ENCODE measurements around the gene NEURL2.
"Not testable (repeated sequence)": the region's sequence is repeated elsewhere in the genome, so short reads cannot be mapped to it uniquely, and the experiment has no call there.

The NEURL2 gene

DNA sequence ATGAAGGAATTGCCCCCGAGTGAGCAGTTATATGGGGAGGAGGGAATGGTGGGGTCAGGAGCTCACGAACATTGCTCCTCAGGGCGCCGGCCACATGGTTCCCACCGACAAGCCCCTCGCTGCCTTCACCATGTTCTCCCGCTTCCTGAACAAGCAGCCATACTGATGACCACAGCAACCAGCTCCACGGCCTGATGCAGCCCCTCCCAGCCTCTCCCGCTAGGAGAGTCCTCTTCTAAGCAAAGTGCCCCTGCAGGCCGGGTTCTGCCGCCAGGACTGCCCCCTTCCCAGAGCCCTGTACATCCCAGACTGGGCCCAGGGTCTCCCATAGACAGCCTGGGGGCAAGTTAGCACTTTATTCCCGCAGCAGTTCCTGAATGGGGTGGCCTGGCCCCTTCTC is 7.3 kb upstream of the NEURL2 start:
- DNase-seq (ENCODE audit: low read depth): no peak

DNA sequence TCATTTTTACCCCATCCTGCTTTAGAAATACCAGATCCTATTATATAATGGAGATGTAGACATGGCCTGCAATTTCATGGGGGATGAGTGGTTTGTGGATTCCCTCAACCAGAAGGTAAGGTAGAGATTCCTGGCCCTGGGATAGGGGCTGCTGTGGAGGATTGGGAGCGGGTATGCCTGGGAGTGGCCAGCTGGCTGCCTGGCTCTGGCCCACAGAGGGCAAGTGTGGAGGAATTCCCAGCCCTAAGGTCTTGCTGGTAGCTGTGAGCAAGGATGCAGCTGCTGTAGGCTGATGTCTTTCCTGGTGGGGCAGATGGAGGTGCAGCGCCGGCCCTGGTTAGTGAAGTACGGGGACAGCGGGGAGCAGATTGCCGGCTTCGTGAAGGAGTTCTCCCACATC is 6.7 kb upstream of the NEURL2 start:
- DNase-seq (ENCODE audit: low read depth): no peak

DNA sequence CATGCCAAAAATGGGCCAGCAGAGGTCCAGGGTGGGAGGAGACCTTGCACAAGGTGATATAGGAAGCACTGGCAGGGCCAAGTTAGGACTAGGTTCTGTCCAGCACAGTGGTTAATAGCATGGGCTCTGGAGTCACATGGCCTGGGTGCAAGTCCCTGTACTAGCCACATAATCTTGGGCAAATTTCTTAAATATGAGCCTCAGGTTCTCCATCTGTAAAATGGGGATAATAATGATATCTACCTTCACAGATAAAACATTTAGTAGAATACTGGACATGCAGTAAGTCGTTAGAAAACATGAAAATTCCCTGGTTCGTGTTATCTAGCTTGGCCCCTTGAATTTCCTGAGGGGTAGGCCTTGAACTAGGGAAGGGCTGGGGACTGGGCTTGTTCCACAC is 6.3 kb upstream of the NEURL2 start:
- no peak for DNase-seq (ENCODE audit: low read depth)

DNA sequence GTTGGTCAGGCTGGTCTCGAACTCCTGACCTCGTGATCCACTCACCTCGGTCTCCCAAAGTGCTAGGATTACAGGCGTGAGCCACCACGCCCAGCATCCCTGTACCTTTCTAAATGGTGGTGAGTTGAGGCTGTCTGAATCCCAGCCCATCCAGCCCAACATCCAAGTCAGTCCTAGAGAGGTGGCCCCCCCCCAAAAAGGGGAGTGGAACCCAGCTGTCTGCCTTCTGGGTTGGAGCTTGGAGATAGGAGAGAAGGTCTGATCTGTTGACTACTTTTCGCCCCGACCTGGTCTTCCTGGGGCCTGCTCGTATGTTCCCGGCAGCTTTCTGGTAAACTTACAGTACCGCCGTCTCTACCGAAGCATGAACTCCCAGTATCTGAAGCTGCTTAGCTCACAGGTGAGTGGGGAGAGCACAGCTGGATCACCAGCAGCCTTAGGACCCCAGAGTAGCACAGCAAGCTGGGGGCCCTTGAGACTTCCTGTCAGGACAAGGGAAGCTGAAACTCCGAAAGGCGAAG is 5.7 kb upstream of the NEURL2 start:
- DNase-seq (ENCODE audit: low read depth): no peak

DNA sequence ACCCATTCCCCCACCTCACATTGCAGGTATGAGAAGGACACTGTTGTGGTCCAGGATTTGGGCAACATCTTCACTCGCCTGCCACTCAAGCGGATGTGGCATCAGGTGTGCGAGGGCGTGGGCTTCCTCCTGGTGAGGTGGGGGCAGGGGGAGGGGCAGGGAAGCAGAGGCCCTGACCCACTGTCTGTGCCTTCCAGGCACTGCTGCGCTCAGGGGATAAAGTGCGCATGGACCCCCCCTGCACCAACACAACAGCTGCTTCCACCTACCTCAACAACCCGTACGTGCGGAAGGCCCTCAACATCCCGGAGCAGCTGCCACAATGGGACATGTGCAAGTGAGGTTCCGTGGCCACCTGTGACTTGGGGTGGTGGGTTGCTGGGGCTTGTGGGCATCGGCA is 3.8 kb upstream of the NEURL2 start:
- DNase-seq (ENCODE audit: low read depth): no peak

DNA sequence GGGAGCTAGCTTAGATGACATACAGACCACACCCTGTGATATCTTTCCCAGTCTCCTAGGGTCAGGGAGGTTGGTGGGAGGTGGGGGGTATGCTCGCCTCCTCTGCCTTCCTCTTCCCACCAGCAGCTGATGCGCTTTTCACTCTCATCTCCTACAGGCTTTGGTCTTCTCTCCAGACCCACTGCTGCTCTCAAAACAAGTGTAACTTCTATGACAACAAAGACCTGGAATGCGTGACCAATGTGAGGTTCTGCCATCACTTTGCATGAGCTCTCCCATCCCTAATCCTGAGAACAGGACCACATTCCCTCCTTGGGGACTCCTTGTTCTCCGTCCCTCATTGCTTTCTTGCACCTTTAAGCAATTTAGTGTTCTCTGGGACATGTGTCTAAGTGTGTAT is 2.8 kb upstream of the NEURL2 start:
- no peak for DNase-seq (ENCODE audit: low read depth)

DNA sequence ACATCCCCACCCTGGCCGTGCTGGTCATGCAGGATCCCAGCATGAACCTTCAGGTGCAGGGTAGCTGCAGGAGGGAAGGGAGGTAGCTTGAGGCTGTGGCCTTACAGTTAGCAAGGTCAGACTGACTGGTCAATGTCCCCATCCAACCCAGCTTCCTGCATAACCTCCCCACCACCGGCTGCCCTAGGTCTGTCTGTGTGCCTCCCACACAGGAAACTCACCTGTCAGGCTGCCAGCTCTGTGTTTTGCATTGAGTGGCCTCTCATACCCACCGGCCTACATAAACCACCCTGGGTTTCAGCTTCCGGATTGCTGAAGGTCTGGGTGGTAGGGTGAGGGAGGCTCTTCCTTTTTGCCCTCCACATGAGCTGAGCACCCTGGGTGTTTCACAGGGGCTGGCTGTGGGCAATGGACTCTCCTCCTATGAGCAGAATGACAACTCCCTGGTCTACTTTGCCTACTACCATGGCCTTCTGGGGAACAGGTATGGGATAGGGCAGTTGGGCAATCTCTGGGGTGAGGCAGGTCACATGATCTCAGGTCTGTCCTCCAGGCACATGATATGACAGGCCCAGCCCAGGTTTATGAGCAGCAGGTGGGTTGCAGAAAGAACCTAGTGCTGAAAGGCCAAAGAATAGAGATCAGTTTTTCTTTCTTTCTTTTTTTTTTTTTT is 2.0 kb upstream of the NEURL2 start:
- DNase-seq (ENCODE audit: low read depth): no peak

DNA sequence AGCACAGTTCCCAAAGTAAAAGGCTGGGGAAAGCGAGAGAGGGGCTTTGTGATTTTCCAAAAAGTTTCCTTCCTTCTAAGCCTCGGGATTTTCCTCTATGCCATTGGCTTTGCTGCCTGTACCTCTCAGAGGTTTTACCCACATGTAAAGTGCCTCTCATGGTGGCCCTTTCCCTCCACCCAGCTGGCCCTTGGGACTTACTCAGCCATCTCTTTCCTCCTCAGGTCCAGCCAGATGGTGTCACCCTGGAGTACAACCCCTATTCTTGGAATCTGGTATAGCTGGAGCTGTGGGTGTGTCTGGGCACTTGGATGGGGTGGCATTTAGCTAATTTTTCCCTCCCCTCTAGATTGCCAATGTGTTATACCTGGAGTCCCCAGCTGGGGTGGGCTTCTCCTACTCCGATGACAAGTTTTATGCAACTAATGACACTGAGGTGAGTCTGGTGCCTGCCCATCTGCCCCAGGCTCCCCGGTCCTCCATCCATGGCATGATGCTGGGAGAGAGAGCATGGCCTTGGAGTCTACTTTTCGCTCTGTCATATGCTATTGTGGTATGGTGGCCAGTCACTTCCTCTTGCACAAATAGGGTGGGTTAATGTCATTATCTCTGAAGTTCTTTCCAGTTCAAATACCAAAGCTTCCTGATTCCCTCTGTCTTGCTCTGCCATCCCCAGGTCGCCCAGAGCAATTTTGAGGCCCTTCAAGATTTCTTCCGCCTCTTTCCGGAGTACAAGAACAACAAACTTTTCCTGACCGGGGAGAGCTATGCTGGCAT is 1.2 kb upstream of the NEURL2 start:
- DNase-seq (ENCODE audit: low read depth): no peak

DNA sequence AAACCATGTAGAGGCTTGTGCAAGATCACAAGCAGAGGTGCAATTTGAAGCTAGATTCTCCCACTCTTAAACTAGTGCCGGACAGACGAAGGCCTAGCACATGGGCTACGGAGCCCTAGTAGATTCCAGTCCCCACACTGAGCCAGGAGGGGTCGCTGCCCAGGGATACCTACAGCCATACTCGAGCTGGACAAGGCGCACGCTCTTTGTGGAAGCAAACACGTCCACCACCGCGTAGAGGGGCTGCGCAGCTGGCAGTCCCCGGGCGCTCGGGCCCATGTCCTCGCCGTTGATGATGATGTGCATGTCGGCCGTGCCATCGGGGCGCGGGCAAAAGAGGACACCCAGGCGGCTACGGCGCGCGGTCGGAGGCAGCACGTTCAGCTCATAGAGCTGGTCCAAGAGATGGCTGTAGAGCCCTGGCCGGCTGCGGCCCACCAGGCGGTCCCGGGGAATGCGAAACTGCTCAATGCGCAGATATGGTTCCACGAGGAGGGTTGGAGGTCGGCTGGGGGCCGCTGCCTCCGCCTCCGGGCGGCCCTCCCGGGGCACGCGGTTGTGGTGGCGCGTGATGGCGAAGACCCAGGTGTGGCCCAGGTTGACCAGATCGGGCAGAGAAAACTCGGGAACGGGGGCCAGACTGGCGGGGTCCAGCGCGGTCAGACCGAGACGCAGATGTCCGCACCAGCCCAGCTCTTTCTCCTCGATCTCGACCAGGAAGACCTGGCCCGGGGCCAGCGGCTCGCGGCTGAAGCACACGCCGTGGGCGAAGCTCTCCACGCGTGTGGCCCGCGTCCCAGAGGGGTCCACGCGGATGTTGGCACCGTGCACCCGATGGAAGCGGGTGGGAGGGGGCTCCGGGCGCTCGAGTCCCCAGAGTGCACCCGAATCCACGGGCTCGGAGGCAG is 677 bp downstream of the NEURL2 start:
- peak; percentile 42 for DNase-seq (ENCODE audit: low read depth)

DNA sequence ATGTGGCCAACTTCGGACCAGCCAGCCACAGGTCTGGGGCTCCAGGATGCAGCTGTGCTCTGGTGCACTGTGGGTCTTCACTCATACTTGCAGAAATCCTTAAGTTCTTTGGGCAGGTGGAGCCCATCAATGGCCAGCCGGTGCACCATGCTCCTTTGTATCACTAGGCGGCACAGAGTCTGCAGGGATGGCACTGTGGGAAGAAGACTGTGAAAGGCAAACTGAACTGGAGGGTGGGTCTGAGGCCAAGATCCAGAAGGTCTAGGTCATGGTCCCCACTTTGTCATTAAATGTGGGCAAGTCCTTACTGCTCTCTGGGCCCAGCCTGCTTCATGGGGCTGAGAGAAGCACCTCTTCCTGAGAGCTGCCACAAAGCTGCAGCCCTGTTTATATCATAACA is 2.3 kb downstream of the NEURL2 start:
- no peak for DNase-seq (ENCODE audit: low read depth)

DNA sequence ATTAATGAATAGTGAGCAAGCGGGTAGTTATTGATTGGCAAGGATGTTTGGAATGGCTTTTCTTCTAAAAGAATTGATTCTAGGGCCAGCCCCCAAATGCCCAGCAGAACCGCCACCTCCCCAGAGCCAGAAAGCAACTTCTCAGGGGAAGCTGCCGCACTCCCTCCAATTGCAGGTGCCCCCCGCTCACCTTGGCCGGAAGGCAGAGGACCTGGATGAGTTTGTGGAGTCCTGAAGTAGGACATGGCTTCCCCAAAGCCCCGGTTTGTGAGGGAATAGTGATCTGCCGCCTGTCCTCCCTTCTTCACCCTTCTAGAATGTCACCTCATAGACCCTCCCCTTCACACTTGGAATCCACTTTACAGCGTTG is 3.7 kb downstream of the NEURL2 start, which contains the start of gene SPATA25:
SPATA25 (minus strand) TSS at position 277 of the 370 bp plus-strand sequence; CDS start at position 245, 32 bp downstream.
- no peak for DNase-seq (ENCODE audit: low read depth)

DNA sequence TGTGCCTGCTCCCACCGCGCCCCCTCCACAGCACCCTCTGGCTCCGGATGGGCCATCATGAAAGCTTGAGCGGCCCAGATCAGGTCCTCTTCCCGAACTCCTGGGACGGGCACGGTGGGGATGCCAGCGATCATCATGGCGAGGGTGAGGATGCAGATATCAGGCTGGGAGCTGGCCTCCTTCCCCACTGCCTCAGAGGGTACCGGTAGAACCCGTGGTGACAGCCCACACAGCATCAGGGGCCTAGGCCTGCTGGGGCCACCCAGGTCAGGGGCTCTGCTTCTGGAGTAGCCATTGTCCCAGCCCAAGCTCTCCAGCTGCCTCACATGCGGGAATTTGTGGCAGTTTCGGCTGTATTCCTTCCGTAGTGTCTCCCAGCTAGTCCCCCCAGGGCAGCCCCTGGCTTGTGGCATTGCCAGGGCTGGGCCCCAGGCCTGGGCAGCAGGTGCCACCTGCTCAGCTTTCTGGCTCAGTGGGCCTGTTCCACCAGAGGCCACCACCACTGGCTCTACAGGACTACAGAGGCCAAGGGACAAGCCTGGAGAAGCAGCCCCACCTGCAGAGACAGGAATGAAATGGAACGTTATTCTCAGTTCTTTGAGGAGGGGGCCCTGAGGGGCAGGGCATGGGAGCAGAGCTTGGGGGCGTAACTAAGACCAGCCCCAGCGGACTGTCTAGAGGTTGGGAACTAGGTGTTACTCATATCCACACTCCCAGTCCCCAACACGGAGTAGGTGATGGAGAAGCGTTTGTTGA is 4.2 kb downstream of the NEURL2 start:
- no peak for DNase-seq (ENCODE audit: low read depth)

DNA sequence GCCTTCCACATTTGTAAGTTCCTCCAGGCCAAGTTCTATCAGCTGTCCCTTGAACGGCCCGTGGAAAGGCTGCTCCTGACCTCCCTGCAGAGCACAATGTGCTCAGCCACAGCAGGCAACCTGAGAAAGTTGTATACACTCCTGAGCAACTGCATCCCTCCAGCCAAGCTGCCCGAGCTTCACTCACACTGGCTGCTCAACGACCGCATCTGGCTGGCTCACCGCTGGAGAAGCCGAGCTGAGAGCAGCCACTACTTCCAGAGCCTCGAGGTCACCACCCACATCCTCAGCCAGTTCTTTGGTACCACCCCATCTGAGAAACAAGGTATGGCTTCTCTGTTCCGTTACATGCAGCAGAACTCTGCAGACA is 7.9 kb downstream of the NEURL2 start:
- DNase-seq (ENCODE audit: low read depth): no peak

DNA sequence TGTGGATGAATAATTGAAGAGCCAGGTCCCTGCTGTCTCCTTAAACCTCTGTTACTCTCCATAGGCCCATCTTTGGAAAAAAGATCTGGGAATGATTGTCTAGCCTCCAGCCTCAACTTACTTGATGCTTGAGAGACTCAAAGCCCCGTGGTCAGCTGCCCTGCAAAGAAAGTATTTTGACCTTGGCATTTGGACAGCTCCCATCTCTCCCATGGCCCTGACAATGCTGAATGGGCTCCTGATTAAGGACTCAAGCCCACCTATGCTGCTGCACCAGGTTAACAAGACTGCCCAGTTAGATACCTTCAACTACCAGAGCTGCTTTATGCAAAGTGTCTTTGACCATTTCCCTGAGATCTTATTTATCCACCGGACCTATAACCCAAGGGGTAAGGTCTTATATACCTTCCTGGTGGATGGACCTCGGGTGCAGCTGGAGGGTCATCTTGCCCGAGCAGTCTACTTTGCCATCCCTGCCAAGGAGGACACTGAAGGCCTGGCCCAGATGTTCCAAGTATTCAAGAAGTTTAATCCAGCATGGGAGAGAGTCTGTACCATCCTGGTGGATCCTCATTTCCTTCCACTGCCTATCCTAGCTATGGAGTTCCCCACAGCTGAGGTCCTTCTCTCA is 8.4 kb downstream of the NEURL2 start:
- no peak for DNase-seq (ENCODE audit: low read depth)

DNA sequence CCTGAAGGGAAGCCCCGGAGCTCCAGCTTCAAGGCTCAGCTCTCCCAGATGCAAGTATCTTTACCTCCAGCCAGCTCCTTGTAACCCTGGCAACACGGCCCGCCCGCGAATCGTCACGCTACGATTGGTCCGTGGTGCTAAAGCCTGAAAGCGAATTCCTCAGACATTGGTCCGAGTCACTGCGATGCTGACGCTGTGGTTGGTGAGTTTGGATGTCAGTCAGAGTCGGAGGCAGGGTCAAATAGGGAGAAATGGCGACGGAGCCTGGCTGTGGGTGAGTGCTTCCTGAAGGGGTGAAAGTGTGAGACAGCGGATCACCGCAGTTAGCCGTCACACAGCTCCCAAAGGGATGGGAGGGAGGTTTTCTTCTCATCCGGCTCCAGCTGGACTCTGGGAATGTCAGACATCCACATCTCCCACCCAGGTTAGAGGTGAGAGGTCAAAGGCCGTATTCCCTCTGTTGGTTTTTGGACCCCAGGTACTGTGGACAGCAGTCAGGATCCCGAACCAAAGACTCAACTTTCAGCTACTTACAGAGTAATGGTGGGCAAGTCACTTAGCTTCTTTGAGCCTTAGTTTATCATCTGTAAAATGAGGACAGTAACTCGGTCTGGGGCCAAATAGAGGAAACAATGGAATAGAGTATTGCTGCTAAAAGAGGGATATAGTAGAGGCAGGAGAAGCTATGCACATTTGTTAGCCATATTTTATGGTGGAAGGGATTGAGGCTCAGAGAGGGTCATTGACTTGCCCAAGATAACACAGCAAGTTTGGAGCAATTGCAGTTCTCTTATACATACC is 9.8 kb downstream of the NEURL2 start, which contains the start of gene ZSWIM1:
ZSWIM1 (plus strand) TSS at position 240 of the 801 bp plus-strand sequence. CDS start 1,366 bp downstream, outside the sequence.
- DNase-seq (ENCODE audit: low read depth): peak; percentile 99

DNA sequence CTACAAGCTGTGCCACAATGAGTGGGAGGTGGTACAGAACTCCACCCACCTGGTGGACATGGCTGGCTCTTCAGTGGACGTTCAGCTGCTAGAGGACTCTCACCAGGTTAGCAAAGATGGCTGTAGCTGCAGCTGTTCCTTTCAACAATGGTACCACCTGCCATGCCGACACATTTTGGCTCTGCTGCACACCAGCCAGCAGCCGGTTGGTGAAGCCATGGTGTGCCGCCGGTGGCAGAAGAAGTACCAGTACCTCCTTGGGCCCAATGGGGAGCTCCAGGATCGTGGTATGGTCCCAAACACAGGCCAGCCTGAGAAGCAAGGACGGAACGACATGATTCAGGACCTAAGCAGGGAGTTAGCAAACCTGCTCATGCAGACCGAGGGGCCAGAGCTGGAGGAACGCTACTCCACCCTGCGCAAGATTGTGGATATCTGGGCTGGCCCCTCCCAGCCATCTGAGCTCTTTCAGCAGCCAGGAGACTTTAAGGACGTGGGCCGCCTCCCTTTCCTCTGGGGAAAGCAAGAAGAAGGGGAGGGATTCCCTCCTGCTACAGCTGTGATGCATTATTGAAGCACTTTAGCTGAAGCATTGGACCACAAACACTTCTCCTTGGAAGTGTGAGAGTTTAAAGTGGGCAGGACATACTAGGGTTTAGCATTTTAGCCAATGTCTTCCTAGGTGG is 12.8 kb downstream of the NEURL2 start:
- DNase-seq (ENCODE audit: low read depth): no peak

DNA sequence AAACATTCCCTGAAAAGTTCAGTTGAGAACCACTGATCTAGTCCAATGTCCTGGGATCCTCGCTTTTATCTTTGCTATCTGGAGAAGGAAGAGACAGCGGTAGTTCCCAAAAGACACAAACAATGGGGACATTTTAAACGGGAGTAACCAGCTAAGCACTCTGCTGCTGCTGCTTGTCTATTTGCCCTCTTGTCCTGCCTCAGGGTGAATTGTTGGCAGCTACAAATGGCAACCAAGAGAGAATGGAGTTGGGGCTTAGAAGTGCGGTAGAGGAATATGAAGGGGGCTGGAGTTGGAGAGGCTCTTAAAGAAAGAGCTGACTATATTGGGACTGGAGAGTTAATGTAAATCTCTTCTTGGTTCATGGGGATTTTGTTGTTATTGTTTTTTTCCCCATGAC is 16.4 kb downstream of the NEURL2 start:
- no peak for DNase-seq (ENCODE audit: low read depth)

DNA sequence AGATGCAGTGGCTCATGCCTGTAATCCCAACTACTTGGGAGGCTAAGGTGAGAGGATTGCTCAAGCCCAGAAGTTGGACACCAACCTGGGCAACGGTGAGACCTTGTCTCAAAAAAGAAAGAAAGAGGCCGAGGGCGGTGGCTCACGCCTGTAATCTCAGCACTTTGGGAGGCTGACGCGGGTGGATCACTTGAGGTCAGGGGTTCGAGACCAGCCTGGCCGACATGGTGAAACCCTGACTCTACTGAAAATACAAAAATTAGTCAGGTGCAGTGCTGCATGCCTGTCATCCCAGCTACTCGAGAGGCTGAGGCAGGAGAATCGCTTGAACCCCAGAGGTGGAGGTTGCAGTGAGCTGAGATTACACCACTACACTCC is 16.9 kb downstream of the NEURL2 start:
- DNase-seq (ENCODE audit: low read depth): not testable (repeated sequence)

DNA sequence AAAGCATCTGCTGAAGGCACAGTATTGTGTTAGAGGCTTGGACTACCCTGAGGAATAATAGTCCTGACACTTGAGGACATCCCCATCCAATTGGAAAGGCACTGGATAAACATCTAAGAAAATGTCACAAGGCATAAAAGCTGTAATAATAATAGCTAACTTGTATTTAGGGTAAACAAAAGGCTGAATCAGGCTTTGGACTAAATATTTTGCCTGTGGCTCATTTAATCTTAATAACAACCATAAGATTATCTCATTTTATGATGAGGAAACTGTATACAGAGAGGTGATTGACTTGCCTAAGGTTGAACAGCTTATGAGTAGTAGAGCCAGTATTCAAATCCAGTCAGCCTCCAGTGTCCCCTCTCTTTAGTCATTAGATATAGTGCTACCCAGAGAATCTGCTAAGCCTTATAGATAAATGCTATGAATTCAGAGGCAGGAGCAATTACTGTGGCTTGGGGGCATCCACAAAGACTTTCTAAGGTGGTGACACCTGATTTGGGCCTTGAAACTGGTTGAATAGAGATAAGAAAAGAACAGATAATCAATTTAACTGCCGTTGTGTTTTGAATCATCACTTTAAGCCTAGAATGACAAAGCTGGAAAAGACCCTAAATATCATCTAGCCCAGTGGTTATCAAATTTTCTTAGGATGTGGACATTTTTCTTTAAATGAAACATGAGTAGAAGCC is 17.5 kb downstream of the NEURL2 start:
- DNase-seq (ENCODE audit: low read depth): no peak

All from activated T-cell treated with anti-CD3 and anti-CD28 coated beads for 1 hour (primary cell).